H9 (cell line): ENCODE results near the gene PODNL1. TPM values are rescaled to one million over a fixed set of nuclear protein-coding genes. Genes with fewer than 3 reads are reported as not detected.
A peak's percentile ranks its signal among the peaks of the same experiment; 100 is the strongest.

Experiments used
- DNase-seq: peaks from one replicate; pipeline ENCODE4 v3.0.0-alpha.2; 2017
- H2AFZ ChIP-seq: one replicate; pipeline ENCODE4 v1.6.1; 2013; ENCODE audit warnings: mild to moderate bottlenecking, low read length, control low read depth, moderate library complexity
- H2AK5ac ChIP-seq: 2 replicates; pipeline ENCODE4 v1.6.1; 2013; ENCODE audit warnings: low read length, control low read depth, mixed read lengths; ENCODE audit not compliant: insufficient read length
- H2BK120ac ChIP-seq: one replicate; pipeline ENCODE4 v1.6.1; 2013; ENCODE audit warnings: low read depth, mild to moderate bottlenecking, low read length, control low read depth, inconsistent platforms; ENCODE audit not compliant: poor library complexity, severe bottlenecking
- H2BK12ac ChIP-seq: 2 replicates; pipeline ENCODE4 v1.6.1; 2013; ENCODE audit warnings: low read length, control low read depth, mixed read lengths, low read depth; ENCODE audit not compliant: insufficient read length
- H2BK15ac ChIP-seq: 2 replicates; pipeline ENCODE4 v1.6.1; 2013; ENCODE audit warnings: low read depth, low read length, control low read depth
- H2BK20ac ChIP-seq: one replicate; pipeline ENCODE4 v1.6.1; 2013; ENCODE audit warnings: low read depth, mild to moderate bottlenecking, low read length, control low read depth, inconsistent platforms; ENCODE audit not compliant: poor library complexity, severe bottlenecking
- H2BK5ac ChIP-seq: 2 replicates; pipeline ENCODE4 v1.6.1; 2013; ENCODE audit warnings: low read length, control low read depth, mixed read lengths; ENCODE audit not compliant: insufficient read length
- H3K14ac ChIP-seq: 2 replicates; pipeline ENCODE4 v1.6.1; 2013; ENCODE audit warnings: low read length, control low read depth; ENCODE audit not compliant: insufficient read depth
- H3K18ac ChIP-seq: 2 replicates; pipeline ENCODE4 v1.6.1; 2013; ENCODE audit warnings: low read depth, mild to moderate bottlenecking, mixed read lengths, low read length, control low read depth; ENCODE audit not compliant: insufficient read length
- H3K23ac ChIP-seq: 2 replicates; pipeline ENCODE4 v1.6.1; 2013; ENCODE audit warnings: low read length, control low read depth, mixed read lengths, low read depth; ENCODE audit not compliant: insufficient read length
- H3K23me2 ChIP-seq: 2 replicates; pipeline ENCODE4 v1.6.1; 2013; ENCODE audit warnings: low read depth, mild to moderate bottlenecking, mixed read lengths, low read length, control low read depth; ENCODE audit not compliant: insufficient read length, poor library complexity, severe bottlenecking
- H3K27ac ChIP-seq: 2 replicates; pipeline ENCODE4 v1.5.1; 2013; ENCODE audit warnings: low read length, control low read depth, mixed read lengths, low read depth; ENCODE audit not compliant: insufficient read length
- H3K27me3 ChIP-seq: 2 replicates; pipeline ENCODE4 v1.6.1; 2013; ENCODE audit warnings: low read length, control low read depth, inconsistent platforms; ENCODE audit not compliant: insufficient read depth
- H3K4ac ChIP-seq: 2 replicates; pipeline ENCODE4 v1.6.1; 2013; ENCODE audit warnings: low read depth, mild to moderate bottlenecking, control low read depth, inconsistent platforms, low read length, moderate library complexity
- H3K4me1 ChIP-seq: 2 replicates; pipeline ENCODE4 v1.6.1; 2013; ENCODE audit warnings: low read length, control low read depth, inconsistent platforms; ENCODE audit not compliant: insufficient read depth
- H3K4me2 ChIP-seq: 2 replicates; pipeline ENCODE4 v1.6.1; 2013; ENCODE audit warnings: low read length, control low read depth, mixed read lengths; ENCODE audit not compliant: insufficient read length, insufficient read depth
- H3K56ac ChIP-seq: 2 replicates; pipeline ENCODE4 v1.6.1; 2013; ENCODE audit warnings: low read depth, mild to moderate bottlenecking, mixed read lengths, low read length, control low read depth; ENCODE audit not compliant: insufficient read length
- H3K79me1 ChIP-seq: 2 replicates; pipeline ENCODE4 v1.6.1; 2013; ENCODE audit warnings: low read depth, mild to moderate bottlenecking, moderate library complexity, low read length, control low read depth, inconsistent platforms; ENCODE audit not compliant: insufficient read depth, poor library complexity, severe bottlenecking
- H3K79me2 ChIP-seq: 2 replicates; pipeline ENCODE4 v1.6.1; 2013; ENCODE audit warnings: low read length, control low read depth, inconsistent platforms; ENCODE audit not compliant: insufficient read depth
- H3K9ac ChIP-seq: 2 replicates; pipeline ENCODE4 v1.6.1; 2013; ENCODE audit warnings: low read length, control low read depth, mixed read lengths; ENCODE audit not compliant: insufficient read length; ENCODE audit errors: extremely low read depth
- H3K9me3 ChIP-seq: one replicate; pipeline ENCODE4 v1.6.1; 2013; ENCODE audit warnings: low read depth, low read length, inconsistent platforms; ENCODE audit not compliant: control insufficient read depth
- H3T11ph ChIP-seq: one replicate; pipeline ENCODE4 v1.6.1; 2013; ENCODE audit warnings: mild to moderate bottlenecking, low read length, control low read depth, inconsistent platforms
- H4K20me1 ChIP-seq: one replicate; pipeline ENCODE4 v1.6.1; 2013; ENCODE audit not compliant: control insufficient read depth, insufficient read length, insufficient read depth
- H4K5ac ChIP-seq: 2 replicates; pipeline ENCODE4 v1.6.1; 2013; ENCODE audit warnings: low read depth, mild to moderate bottlenecking, mixed read lengths, low read length, control low read depth; ENCODE audit not compliant: insufficient read length
- H4K8ac ChIP-seq: replicated peaks from 2 replicates; pipeline ENCODE4 v1.6.1; 2013; ENCODE audit warnings: low read length, control low read depth, mixed read lengths, low read depth; ENCODE audit not compliant: insufficient read length
- H4K91ac ChIP-seq: 2 replicates; pipeline ENCODE4 v1.6.1; 2013; ENCODE audit warnings: low read depth, mild to moderate bottlenecking, moderate library complexity, mixed read lengths, low read length, control low read depth; ENCODE audit not compliant: insufficient read length
- H3K27ac Mint-ChIP-seq, 3 experiments: 2 replicates in 2 of 3; 3 replicates in 1 of 3; pipeline ENCODE4 v1.8.0; 2020 to 2021; ENCODE audit warnings: mixed read lengths in 3 of 3, mild to moderate bottlenecking in 1 of 3, moderate library complexity in 1 of 3
- H3K27me3 Mint-ChIP-seq: 2 replicates; pipeline ENCODE4 v1.8.0; 2021; ENCODE audit warnings: low read depth, mild to moderate bottlenecking, moderate library complexity, mixed read lengths
- H3K36me3 Mint-ChIP-seq, 3 experiments: 2 replicates in 2 of 3; 3 replicates in 1 of 3; pipeline ENCODE4 v1.8.0; 2020 to 2021; ENCODE audit warnings: low read depth in 3 of 3, mixed read lengths in 3 of 3; ENCODE audit not compliant: insufficient read depth in 1 of 3
- H3K4me1 Mint-ChIP-seq, 2 experiments: 2 replicates each; pipeline ENCODE4 v1.8.0; 2020; ENCODE audit warnings: mixed read lengths in 2 of 2
- H3K4me3 Mint-ChIP-seq, 2 experiments: 2 replicates in 1 of 2; 3 replicates in 1 of 2; pipeline ENCODE4 v1.8.0; 2020 to 2021; ENCODE audit warnings: mild to moderate bottlenecking in 2 of 2, mixed read lengths in 2 of 2, moderate library complexity in 1 of 2
- H3K9me3 Mint-ChIP-seq, 2 experiments: 2 replicates in 1 of 2; 3 replicates in 1 of 2; pipeline ENCODE4 v1.8.0; 2020; ENCODE audit warnings: mild to moderate bottlenecking in 2 of 2, mixed read lengths in 2 of 2, moderate library complexity in 1 of 2
- whole genome bisulfite sequencing: extraction: QIAGEN DNeasy Blood & Tissue Kit; methylation state at CpG from one replicate; pipeline ENCODE4 v1.1.7; 2013; ENCODE audit warnings: missing lambda C conversion rate, low lambda C conversion rate, mixed read lengths; ENCODE audit not compliant: insufficient read length; ENCODE audit errors: extremely low coverage; 5-methylcytosine and 5-hydroxymethylcytosine counted together
- total RNA-seq: library from RNA; stranded (reverse); gene quantifications from 2 replicates; pipeline ENCODE4 v1.2.1, GENCODE V29; 2021
- TF ChIP-seq, protein P1 (sequence below): fragments of 200-600 bp; sonication (generic); conservative IDR thresholded peaks from 3 replicates; pipeline ENCODE4 v1.8.0; 2021; ENCODE audit warnings: antibody characterized with exemption, mild to moderate bottlenecking

PODNL1 gene
- total RNA-seq, 1 experiment from 2014 or later = 0.68 TPM

DNA sequence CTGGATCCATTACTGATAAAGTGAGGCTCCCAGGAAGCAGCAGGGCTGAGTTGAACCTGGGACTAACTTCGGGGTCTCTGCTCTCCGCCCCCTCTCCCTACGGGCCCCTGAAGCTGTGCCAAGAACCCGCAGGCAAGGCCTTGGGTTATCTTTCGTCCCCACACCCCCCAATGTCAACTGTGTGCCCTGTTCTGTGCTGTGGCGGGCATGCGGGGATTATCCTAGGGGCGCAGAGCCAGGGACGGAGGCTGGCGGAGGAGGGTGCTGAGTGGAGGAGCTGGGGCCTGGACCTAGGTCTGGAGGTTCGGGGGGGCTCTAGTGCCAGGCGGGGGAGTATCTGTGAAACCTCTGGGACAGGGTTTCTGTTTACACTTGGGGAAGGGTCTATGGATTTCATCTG lies 41.5 kb upstream of the PODNL1 start:
- Histone ChIP-seq H2BK15ac (no peak overlapping the region), H3K27ac (no peak overlapping the region), H2BK12ac (no peak overlapping the region), H4K8ac (no peak overlapping the region), H4K91ac (no peak overlapping the region), H2AK5ac (no peak overlapping the region), H4K5ac (no peak overlapping the region), H3K9me3 (no peaks in the 10 kb centered on the region), H2AFZ (no peak overlapping the region), H2BK120ac (no peak overlapping the region), H3K4me2 (peak overlapping the region; percentile 20), H3K79me2 (no peaks in the 10 kb centered on the region), H3K14ac (no peak overlapping the region), H3K4me1 (no peaks in the 10 kb centered on the region), H3K27me3 (no peaks in the 10 kb centered on the region), H3K23me2 (no peaks in the 10 kb centered on the region), H2BK5ac (no peak overlapping the region), H4K20me1 (no peaks in the 10 kb centered on the region), H3K4ac (no peak overlapping the region), H3K79me1 (no peaks in the 10 kb centered on the region), H3T11ph (no peak overlapping the region), H3K56ac (no peak overlapping the region), H3K18ac (peak overlapping the region; percentile 68), H3K23ac (no peak overlapping the region), H3K9ac (no peak overlapping the region), H2BK20ac (no peak overlapping the region)
- 0 out of 7 replicates have a peak overlapping the region, but pooled peaks of 1 of the 3 experiments have one; percentile 61 for H3K27ac Mint-ChIP-seq
- H3K4me3 Mint-ChIP-seq = peak overlapping the region; percentile 54 to 72
- H3K4me1 Mint-ChIP-seq = peaks cover 16 to 24% of the 10 kb centered on the region in 2 experiments
- TF ChIP-seq, protein P1, sequence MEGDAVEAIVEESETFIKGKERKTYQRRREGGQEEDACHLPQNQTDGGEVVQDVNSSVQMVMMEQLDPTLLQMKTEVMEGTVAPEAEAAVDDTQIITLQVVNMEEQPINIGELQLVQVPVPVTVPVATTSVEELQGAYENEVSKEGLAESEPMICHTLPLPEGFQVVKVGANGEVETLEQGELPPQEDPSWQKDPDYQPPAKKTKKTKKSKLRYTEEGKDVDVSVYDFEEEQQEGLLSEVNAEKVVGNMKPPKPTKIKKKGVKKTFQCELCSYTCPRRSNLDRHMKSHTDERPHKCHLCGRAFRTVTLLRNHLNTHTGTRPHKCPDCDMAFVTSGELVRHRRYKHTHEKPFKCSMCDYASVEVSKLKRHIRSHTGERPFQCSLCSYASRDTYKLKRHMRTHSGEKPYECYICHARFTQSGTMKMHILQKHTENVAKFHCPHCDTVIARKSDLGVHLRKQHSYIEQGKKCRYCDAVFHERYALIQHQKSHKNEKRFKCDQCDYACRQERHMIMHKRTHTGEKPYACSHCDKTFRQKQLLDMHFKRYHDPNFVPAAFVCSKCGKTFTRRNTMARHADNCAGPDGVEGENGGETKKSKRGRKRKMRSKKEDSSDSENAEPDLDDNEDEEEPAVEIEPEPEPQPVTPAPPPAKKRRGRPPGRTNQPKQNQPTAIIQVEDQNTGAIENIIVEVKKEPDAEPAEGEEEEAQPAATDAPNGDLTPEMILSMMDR = no peak
- no peak for DNase-seq
- no peaks in the 10 kb centered on the region for H3K9me3 Mint-ChIP-seq
- peaks cover 0 to 16% (median 6%) of the 10 kb centered on the region in 3 experiments; a peak in 5 of 7 replicates for H3K36me3 Mint-ChIP-seq
- H3K27me3 Mint-ChIP-seq = no peaks in the 10 kb centered on the region
- no CpG with 5 or more reads among the region's 12 CpGs for WGBS
